Endothelial cell of umbilical vein (primary cell): Measurements from ENCODE around the gene LYG1.

Experiments used
- CTCF ChIP-seq, 2 donors: IDR thresholded peaks; 1 replicate in 1 of 2; 2 replicates in 1 of 2; pipeline ENCODE4 v1.5.1; 2011; ENCODE audit warnings: low read length in 2 of 2, mild to moderate bottlenecking in 2 of 2, moderate library complexity in 2 of 2, control low read depth in 1 of 2, inconsistent platforms in 1 of 2, low read depth in 1 of 2; ENCODE audit not compliant: insufficient read depth in 1 of 2; ENCODE audit errors: extremely low read depth in 1 of 2
- EZH2 ChIP-seq: IDR thresholded peaks from 2 replicates; pipeline ENCODE4 v1.6.1; 2012; ENCODE audit warnings: borderline replicate concordance, low read depth, mild to moderate bottlenecking, moderate library complexity, low read length, inconsistent platforms; ENCODE audit not compliant: severe bottlenecking
- MYC ChIP-seq: IDR thresholded peaks from one replicate; pipeline ENCODE4 v1.6.1; 2011; ENCODE audit warnings: mild to moderate bottlenecking, low read depth, low read length

- TF ChIP-seq CTCF (IDR thresholded peaks at IDR 0.05; ENCODE audit: extremely low read depth in 1 of 2, insufficient read depth in 1 of 2, low read depth in 1 of 2, low read length in 2 of 2), result no peak
- no peak for TF ChIP-seq EZH2
- TF ChIP-seq MYC, result no peak
These were observed 24.4 kb upstream of the LYG1 start for GRCh38 chr2:99325384-99325783.
